ENCODE results near the gene NPIPB12.
"Not testable (repeated sequence)": the region's sequence is repeated elsewhere in the genome, so short reads cannot be mapped to it uniquely, and the experiment has no call there.

Gene NPIPB12

GRCh38 chr16:29506308-29506707 is at the start of gene NPIPB12:
TSS of gene NPIPB12 (minus strand) at chr16:29506408.
- not testable (repeated sequence) for DNase-seq

GRCh38 chr16:29521520-29521919 is 15.3 kb upstream of the NPIPB12 start:
- not testable (repeated sequence) for DNase-seq

GRCh38 chr16:29482276-29482675 is 23.9 kb downstream of the NPIPB12 start:
- not testable (repeated sequence) for DNase-seq

- DNase-seq, result not testable (repeated sequence)
Observed at GRCh38 chr16:29472065-29472464, 34.1 kb downstream of the NPIPB12 start.

GRCh38 chr16:29469660-29470059 is 36.5 kb downstream of the NPIPB12 start:
- not testable (repeated sequence) for DNase-seq

DNA sequence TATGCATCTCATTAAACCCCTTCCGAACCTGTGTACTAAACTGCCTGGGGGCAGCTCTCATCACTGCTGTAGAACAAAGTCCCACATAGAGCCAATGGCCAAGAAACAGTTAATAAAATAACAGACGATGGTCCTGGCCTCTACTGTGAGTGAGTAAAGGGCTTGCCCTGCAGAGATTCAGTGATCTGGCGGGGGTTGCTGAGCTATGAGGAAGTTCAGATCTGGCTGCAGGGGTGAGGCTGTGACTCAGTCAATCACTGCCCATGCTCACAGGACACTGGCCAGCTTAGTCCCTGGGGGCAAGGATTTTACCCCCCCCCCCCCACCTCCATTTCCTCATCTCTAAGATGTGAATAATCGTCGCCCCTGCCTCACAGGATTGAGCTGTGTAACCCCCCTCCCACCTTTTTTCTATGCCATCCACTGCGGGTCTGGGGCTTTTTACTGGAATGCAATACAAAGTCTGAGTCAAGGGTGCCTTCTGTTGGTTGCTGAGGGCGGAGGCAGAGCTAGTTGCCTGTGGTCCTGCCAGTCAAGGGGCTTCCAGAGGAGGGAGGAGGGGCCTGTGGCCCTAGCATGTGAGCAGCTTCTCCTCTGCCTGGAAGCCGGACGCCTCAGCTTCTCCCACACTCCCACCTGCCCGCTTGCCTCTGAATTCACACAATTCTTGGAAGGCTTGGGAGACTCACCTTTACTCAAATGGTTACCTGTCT is 38.4 kb downstream of the NPIPB12 start:
- not testable (repeated sequence) for DNase-seq

DNA sequence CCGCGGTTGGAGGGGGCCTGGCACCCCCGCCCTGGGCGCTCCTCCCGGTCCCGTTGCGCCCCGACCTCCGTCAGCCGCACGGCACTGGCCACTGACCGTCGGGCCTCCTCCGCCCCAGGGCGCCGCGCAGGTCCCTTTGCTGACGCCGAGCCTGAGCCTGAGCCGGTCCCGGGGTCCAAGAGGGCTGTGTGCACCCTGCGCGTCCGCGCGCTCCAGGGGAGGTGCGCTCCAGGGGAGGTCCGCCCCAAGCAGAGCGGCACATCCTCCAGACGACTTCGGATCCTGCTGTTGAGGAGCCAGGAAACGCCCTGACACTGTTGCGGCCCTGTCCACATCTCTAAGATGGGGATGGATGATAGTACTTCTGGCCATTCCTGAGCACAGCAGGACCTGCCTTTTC is 39.3 kb downstream of the NPIPB12 start:
- not testable (repeated sequence) for DNase-seq

DNA sequence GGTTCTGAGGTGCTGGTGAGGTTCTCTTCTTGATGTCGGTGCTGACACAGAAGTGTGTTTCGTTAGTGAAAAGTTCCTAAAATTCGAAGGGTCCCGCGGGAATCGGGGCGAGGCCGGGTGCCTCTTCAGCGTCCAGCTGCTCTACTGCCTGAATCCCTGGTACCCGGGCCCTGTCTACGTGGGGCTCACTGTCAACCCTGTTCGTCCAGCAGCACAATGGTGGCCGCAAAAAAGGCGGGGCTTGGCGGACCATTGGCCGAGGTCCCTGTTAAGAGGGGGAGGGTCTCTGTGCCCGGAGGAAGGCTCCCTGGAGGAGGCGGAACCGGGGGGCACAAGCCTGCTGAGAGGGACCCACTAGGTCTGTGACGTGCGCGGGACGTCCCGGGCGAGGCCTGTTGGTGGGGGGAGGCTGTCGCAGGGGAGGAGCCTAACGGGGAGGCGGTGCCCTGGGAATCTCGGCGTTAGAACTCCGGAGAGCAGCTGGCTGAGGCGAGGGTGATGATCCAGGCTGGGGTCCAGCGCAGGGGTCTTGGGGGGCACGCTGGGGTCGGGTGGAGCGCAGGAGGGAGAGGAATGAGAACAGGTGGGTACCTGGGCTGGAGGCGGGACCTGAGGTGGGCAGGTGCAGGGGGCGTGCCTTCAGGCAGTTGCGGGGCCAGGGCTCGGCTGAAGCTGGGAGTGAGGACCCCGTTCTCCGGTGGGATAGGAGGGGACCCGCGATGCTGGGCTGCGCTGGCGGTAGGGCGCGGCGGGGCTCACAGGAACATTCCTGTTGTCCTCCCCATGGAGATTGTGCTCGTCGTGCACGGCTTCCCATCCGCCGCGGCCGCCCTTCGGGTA is 40.0 kb downstream of the NPIPB12 start:
- not testable (repeated sequence) for DNase-seq

GRCh38 chr16:29460647-29461030 is 45.6 kb downstream of the NPIPB12 start:
- not testable (repeated sequence) for DNase-seq

DNA sequence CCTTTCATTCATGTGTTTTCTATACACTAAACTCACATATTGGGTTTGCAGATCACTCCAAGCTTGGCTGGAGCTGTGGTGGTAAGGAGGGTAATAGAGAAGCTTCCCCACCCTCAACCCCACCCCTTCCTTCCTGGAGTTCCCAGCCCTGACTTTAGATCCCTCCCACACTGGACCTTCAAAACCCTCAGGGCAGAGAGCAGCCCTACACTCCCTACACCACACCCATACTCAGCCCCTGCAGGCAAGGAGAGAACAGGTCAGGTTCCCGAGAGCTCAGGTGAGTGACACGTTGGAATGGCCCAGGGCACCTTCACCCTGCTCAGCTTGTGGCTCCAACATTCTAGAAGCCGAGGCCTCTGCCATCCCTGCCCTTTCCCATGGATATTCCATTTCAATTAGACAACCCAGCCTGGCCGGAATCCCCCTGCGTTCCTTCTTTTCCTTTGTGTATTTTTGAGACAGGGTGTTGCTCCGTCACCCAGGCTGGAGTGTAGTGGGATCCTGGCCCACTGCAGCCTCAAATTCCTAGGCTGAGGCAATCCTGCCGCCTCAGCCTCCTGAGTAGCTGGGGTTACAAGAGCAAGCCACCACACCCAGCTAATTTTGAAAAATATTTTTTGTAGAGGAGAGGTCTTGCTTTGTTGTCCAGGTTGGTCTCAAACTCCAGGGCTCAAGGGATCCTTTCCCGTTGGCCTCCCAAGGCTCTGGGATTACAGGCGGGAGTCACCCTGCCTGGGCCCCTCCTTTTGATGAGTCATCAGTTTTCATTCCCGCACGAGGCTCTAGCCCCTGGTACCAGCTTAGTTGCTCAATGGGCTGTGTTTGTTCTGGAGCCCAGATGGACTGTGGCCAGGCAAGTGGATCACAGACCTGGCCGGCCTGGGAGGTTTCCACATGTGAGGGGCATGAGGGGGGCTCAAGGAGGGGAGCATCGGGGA is 46.2 kb downstream of the NPIPB12 start, which contains the start of gene SULT1A4:
SULT1A4 (plus strand) TSS at position 208 of the 941 bp plus-strand sequence. CDS start 1,473 bp downstream, outside the sequence.
- DNase-seq, result not testable (repeated sequence)

DNA sequence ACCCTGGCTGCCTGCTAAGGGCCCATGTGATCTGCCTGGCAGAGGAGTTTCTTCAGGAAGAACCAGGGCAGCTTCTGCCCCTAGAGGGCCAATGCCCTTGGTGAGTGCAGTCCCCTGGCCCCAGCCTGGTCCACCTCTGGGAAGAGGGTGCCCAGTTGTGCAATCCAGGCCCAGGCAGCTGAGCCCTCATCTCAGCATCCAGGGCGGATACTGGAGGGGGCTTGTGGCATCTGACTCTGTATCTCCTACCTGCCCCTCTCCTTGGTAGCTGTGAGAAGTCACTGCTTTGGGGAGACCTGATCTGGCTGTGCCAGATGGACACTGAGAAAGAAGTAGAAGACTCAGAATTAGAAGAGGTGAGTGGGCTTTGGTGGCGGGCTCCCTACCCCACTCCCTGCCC is 48.5 kb downstream of the NPIPB12 start:
- not testable (repeated sequence) for DNase-seq

GRCh38 chr16:29454828-29455227 is 51.4 kb downstream of the NPIPB12 start:
- not testable (repeated sequence) for DNase-seq

DNA sequence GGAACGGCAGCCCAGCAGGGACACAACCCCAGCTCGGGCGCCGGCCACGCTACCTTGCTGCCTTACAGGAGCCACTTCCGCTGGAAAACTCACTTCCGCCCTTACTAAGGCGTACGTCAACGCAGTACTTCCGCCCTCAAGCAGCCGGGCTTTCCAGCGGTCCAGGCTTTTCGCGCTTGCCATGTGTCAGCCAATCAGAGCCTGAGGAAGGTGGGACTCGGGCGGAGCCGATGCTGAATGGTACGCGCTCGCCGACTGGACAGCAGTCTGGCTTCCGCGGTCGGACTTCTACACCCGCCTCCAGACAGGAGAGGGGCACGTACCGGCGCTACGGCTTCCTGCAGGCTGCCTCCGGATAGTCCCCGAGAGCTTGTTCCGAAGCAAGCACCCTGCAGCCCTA is 51.9 kb downstream of the NPIPB12 start, which contains the start of the genes BOLA2 and SLX1B:
BOLA2 (minus strand) TSS at position 83 of the 400 bp plus-strand sequence. CDS start 98 bp downstream, outside the sequence.
SLX1B (plus strand) TSS at position 265 of the 400 bp plus-strand sequence.
- DNase-seq, result not testable (repeated sequence)

GRCh38 chr16:29453754-29454153 is 52.5 kb downstream of the NPIPB12 start:
- not testable (repeated sequence) for DNase-seq
